ENCODE measurements around the gene MAN1A2.
"Not testable (repeated sequence)": the region's sequence is repeated elsewhere in the genome, so short reads cannot be mapped to it uniquely, and the experiment has no call there.

Gene MAN1A2

GRCh38 chr1:117475495-117475894 is 108.2 kb downstream of the MAN1A2 start:
- H3K9me3 ChIP-seq (ENCODE audit: control insufficient read depth, insufficient read depth, low read depth, low read length); H3K36me3 ChIP-seq (ENCODE audit: control insufficient read depth in 2 of 2, insufficient read depth in 1 of 2, low read length in 2 of 2); H3K4me1 ChIP-seq (ENCODE audit: control insufficient read depth, insufficient read depth, low read length); CTCF ChIA-PET; H3K27ac ChIP-seq (ENCODE audit: extremely low read depth, low read depth, low read length); POLR2A ChIA-PET; H3K4me3 ChIP-seq (ENCODE audit: low read depth, low read length): not testable (repeated sequence)
- TF ChIP-seq ZNF580 (tag by site-specific recombination; IDR thresholded peaks at IDR 0.05) (peak; percentile 60; the same call in 1 of the 2 replicates), ZNF146 (tag by site-specific recombination; IDR thresholded peaks at IDR 0.05) (peak; percentile 88), ZNF280D (tag by site-specific recombination; IDR thresholded peaks at IDR 0.05) (0 out of 2 replicates have a peak, but pooled peaks have one; percentile 70)

- POLR2A ChIA-PET, result no interaction called here
Observed at GRCh38 chr1:117479086-117479485, 111.8 kb downstream of the MAN1A2 start.

GRCh38 chr1:117481410-117481809 is 114.2 kb downstream of the MAN1A2 start:
- H3K9me3 ChIP-seq (ENCODE audit: control insufficient read depth, insufficient read depth, low read depth, low read length), result no peaks in the 10 kb centered on the region
- ChIA-PET POLR2A (no interaction called here), CTCF (no interaction called here)
- TF ChIP-seq ZNF600 (tag by site-specific recombination; IDR thresholded peaks at IDR 0.05) (no peak), ZNF26 (tag by site-specific recombination; IDR thresholded peaks at IDR 0.05) (no peak), ZNF76 (tag by site-specific recombination; IDR thresholded peaks at IDR 0.05; ENCODE audit: borderline replicate concordance, low read depth) (no peak), INSM2 (tag by site-specific recombination; IDR thresholded peaks at IDR 0.05) (no peak), ZNF704 (tag by site-specific recombination; IDR thresholded peaks at IDR 0.05) (no peak), ZNF660 (tag by site-specific recombination; IDR thresholded peaks at IDR 0.05) (no peak), ZNF677 (tag by site-specific recombination; IDR thresholded peaks at IDR 0.05) (peak; percentile 74), REST (tag by site-specific recombination; IDR thresholded peaks at IDR 0.05) (no peak), ZSCAN4 (tag by site-specific recombination; IDR thresholded peaks at IDR 0.05) (no peak), OSR2 (tag by site-specific recombination; IDR thresholded peaks at IDR 0.05) (no peak), ZNF184 (tag by site-specific recombination; IDR thresholded peaks at IDR 0.05) (no peak), ELK4 (IDR thresholded peaks at IDR 0.05; ENCODE audit: borderline replicate concordance, low read depth, low read length) (no peak), ZNF423 (tag by site-specific recombination; IDR thresholded peaks at IDR 0.05) (no peak)

More at GRCh38 chr1:117479086-117479485, 111.8 kb downstream of the MAN1A2 start:
- CTCF ChIA-PET, result no interaction called here
- TF ChIP-seq ZNF585B (tag by site-specific recombination; IDR thresholded peaks at IDR 0.05) (no peak), ZNF146 (tag by site-specific recombination; IDR thresholded peaks at IDR 0.05) (peak; percentile 52; the same call in 1 of the 2 replicates)
- Histone ChIP-seq H3K9me3 (ENCODE audit: control insufficient read depth, insufficient read depth, low read depth, low read length) (no peaks in the 10 kb centered on the region), H3K4me3 (ENCODE audit: low read depth, low read length) (no peak overlapping the region), H3K4me1 (ENCODE audit: control insufficient read depth, insufficient read depth, low read length) (no peaks in the 10 kb centered on the region), H3K27ac (ENCODE audit: extremely low read depth, low read depth, low read length) (no peak overlapping the region), H3K36me3 (ENCODE audit: control insufficient read depth in 2 of 2, insufficient read depth in 1 of 2, low read length in 2 of 2) (peaks cover 0 to 6% of the 10 kb centered on the region in 2 experiments; a peak in 1 of 3 replicates)

More at GRCh38 chr1:117481410-117481809, 114.2 kb downstream of the MAN1A2 start:
- no peaks in the 10 kb centered on the region for H3K4me1 ChIP-seq (ENCODE audit: control insufficient read depth, insufficient read depth, low read length)
- no peak overlapping the region for H3K4me3 ChIP-seq (ENCODE audit: low read depth, low read length)
- peaks cover 0 to 6% of the 10 kb centered on the region in 2 experiments; a peak in 1 of 3 replicates for H3K36me3 ChIP-seq (ENCODE audit: control insufficient read depth in 2 of 2, insufficient read depth in 1 of 2, low read length in 2 of 2)
- H3K27ac ChIP-seq (ENCODE audit: extremely low read depth, low read depth, low read length), result no peak overlapping the region
